Coronary artery (tissue), 2 donors: ENCODE measurements around the gene UMODL1.

Source experiments
- DNase-seq: peaks from one replicate; pipeline ENCODE4 v3.0.0-alpha.2; 2017; ENCODE audit warnings: low spot score
- H3K27ac ChIP-seq, 2 donors: fragments of 200-600 bp; sonication (generic); one replicate each; pipeline ENCODE4 v1.5.1; 2016 to 2019
- H3K4me3 ChIP-seq: fragments of 200-600 bp; sonication (generic); 2 replicates; pipeline ENCODE4 v1.5.1; 2016; ENCODE audit warnings: mild to moderate bottlenecking, moderate library complexity
- CTCF ChIP-seq: fragments of 200-600 bp; sonication (generic); IDR thresholded peaks from one replicate; pipeline ENCODE4 v1.5.1; 2019; ENCODE audit warnings: antibody characterized with exemption

Gene UMODL1

GRCh38 chr21:42066521-42066920 is 4.6 kb upstream of the UMODL1 start:
- no peak for TF ChIP-seq CTCF
- Histone ChIP-seq H3K4me3 (no peak overlapping the region), H3K27ac (no peak overlapping the region)
- no peak for DNase-seq

- Histone ChIP-seq H3K4me3 (no peak overlapping the region), H3K27ac (no peak overlapping the region)
- no peak for TF ChIP-seq CTCF
- DNase-seq: no peak
These were observed 3.4 kb upstream of the UMODL1 start for GRCh38 chr21:42067531-42068255.

- DNase-seq: no peak
- H3K27ac ChIP-seq: no peak overlapping the region
- TF ChIP-seq CTCF: no peak
- H3K4me3 ChIP-seq: no peak overlapping the region
These were observed 2.9 kb upstream of the UMODL1 start for GRCh38 chr21:42068256-42068545.

GRCh38 chr21:42068592-42068991 is 2.5 kb upstream of the UMODL1 start:
- H3K27ac ChIP-seq: no peak overlapping the region
- no peak for TF ChIP-seq CTCF
- H3K4me3 ChIP-seq: no peak overlapping the region
- DNase-seq: no peak

GRCh38 chr21:42069327-42069726 is 1.8 kb upstream of the UMODL1 start:
- H3K27ac ChIP-seq: no peak overlapping the region
- H3K4me3 ChIP-seq: no peak overlapping the region
- DNase-seq: no peak
- no peak for TF ChIP-seq CTCF

GRCh38 chr21:42069843-42070242 is 1.3 kb upstream of the UMODL1 start:
- no peak overlapping the region for H3K4me3 ChIP-seq
- no peak overlapping the region for H3K27ac ChIP-seq
- DNase-seq: no peak
- no peak for TF ChIP-seq CTCF
